Measurements from ENCODE around the gene ABLIM2.

ABLIM2 gene

DNA sequence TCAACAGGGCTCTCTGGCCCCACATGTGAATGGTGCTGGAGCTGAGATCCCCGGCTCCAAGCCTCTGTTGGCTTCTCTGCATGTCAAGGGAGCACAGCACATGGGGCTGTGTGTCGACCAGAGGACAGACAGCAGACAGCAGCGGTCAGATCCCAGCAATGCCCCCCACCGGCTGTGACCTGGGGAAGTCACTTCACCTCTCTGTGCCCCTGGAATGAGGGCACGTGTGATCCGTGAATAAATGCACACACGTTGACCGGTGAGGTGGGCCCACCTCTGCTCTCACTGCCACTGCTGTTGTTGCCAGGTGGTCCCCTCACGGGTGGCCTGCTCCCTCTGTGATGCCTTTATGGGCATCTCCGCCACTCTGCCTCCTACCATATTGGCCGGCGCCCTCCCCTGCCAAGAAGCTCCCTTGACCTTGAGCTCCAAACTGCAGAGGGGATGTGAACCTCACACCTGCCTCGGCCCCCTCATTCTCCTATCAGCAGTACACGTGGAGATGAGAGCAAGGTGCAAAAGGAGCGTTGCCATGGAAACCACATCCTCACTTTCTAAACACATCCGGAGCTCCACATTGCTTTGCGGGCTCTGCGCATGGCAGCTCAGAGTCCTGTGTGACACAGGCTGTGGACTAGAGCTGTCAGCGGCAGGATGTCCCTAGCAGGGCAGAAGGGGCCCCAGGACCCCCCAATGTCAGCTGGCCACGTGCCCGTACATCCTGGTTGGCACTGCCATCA, 75.4 kb downstream of the ABLIM2 start:
- no peak for DNase-seq (ENCODE audit: low spot score)

DNA sequence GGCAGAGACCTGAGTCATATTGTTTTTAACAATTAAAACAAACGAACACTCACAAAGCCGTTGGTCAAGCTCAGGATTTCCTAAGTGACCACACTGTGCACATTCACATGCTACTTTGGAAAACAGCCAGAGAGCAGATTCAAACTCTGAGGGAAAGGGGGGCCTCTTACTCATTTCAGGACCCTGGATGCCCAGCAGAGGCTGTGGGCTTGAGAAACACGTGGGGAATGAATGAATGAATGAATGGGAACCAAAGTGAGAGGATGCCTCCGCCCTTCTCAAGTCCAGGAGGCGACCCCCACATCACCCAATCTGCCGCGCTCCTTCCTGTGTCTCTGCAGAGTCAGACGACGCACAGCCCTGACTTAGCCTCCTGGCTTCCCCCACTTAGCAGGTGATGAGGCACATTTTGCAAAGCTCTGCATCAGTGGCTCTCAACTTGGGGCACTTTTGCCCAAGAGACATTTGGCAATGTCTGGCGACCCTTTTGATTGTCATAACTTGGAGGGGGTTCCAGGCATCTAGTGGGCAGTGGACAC, 76.0 kb downstream of the ABLIM2 start:
- no peak for DNase-seq (ENCODE audit: low spot score)

DNA sequence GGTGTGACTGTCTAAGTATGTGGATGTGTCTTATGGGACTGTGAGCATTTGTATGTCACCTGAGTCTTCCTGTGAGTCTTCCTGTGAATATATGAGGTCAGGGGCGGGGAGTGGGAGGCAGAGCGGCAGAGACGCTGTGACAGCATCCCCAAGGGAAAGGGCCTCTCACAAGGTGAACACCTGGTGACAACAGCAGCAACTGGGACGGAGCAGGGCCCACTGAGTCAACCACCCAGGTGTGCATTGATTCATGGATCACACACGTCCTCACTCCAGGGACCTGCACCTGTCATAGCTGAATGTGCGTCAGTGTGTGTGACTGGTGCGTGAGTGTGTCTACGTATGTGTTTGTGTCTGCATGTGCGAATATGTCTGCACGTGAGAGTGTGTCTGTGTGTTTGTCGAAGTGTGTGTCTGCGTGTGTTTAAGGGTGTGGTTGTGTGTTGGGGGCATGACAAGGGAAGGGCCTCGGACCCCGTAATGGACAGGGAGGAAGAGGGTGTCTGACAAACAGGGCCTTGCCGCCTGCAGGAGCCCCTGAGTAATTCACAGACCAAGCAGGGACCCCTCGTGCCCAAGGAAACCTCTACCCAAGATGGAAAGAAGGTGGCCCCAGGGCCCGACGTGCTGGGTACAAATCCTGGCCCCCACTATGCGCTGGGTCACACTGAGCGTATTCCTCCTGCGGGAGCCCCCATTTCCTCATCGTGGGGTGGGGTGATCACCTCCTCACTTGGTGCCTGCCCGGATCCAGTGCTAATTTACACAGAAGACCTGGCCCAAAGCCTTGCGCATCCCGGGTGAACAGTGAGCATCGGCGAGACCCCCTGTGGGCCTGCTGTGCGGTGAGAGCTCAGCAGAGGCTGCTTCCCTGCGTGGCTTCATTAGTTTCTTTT, 76.7 kb downstream of the ABLIM2 start:
- no peak for DNase-seq (ENCODE audit: low spot score)

DNA sequence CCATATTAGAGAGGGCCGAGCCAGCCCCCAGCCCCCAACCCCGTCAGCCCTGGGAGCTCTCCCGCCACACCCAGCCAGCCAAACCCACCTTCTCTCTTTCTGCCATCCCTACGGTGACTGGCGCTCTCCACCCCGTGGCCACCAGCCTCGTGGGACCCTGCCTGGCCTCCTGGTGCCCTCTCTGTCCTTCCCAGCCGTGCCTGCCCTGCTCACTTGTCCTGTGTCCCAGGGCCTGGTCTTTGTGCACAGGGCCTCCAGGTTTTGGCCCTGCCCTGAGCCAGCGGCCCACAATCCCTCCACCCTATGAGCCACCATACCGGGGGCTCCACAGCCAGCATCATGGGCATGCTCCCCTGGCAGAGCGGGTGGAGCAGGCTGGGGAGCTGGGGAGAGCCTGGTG, 77.4 kb downstream of the ABLIM2 start:
- DNase-seq (ENCODE audit: low spot score): no peak

DNA sequence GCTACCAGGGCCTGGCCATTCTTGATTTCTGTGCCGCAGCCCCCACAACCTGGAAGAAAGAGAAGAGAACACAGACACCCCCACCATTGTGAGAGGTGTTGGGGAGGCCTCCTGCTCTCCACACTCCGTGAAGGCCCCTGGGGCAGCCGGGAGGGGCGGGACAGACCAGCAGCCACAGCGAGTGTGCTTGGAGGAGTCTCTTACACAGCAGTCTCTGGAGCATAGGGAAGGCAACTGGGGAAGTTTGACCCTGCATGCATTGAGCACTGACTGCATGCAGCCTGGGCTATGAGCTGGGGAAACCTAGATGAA, 77.9 kb downstream of the ABLIM2 start:
- no peak for DNase-seq (ENCODE audit: low spot score)

DNA sequence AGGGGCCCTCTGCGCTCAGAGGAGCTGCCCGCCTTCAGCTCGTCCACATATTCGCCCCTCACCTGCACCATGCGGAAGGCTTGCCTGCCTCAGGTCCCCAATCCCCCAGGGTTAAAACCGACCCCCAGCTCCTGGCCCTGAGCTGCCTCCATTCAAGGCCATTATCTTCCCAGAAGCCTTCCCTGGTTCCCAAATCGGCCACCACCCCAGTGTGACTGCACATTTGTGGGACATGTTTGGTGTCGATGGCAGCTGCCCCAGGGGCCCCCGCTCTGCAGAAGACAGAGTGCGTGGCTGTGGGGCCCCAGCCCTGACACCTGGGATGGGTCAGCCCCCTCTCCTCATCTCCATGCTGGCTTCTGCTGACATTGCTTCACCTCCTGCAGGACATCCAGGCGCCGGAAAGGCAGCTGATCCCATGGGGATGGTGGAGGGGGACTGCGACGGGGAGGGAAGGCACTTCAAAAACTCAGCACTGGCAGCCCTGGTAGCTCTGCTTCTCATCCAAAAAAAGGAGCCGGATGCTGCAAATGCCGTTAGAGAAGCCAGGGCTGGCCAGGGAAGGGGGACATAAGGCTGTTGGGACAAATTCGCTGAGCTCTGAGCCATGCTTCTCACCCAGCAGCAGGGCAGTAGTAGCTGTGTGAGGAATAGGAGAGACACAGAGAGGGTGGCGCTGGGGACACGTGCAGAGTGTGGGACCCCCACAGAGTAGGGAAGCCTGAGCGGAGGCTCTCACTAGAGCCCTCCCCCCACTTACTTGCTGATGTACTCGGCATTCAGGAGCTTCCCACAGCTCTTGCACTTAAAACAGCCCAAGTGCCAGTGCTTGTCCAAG, 78.5 kb downstream of the ABLIM2 start:
- DNase-seq (ENCODE audit: low spot score): no peak

DNA sequence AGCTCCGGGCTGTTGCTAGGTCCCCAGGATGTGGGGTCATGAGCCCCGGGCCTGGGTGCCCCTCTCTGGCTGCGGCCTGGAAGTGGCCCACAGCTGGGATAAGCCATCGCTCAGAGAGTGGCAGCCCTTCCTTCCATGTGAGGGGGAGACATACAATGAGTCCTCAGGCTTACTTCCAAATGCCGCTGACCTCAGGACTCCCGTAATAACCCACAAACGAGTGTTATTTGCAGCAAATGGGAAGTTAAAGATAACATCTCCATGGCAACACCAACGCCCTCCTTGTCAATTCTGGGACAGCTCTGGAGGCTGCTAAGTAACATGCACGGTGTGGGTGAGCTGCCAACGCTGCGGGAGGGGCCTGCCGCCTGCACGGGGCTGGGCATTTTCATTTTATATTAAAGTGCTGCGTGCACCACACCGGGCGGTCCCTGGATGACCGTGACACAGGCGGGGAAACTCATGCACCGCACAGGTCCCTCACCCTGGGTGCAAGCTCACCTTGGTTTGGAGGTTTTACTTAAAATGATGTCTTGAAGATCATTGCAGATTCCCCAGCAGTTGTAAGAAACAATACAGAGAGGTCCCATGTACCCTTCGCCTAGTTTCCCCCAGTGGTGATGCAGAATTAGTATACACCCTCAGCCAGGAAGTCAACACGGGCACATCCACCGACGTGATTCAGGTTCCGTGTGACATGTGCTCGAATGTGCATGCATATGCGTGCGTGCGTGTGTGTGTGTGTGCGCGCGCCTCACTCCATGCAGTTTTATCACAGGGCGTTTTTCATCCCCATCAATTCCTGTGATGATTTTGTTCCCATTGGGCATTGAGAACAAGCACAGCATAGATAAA, 79.4 kb downstream of the ABLIM2 start:
- no peak for DNase-seq (ENCODE audit: low spot score)

DNA sequence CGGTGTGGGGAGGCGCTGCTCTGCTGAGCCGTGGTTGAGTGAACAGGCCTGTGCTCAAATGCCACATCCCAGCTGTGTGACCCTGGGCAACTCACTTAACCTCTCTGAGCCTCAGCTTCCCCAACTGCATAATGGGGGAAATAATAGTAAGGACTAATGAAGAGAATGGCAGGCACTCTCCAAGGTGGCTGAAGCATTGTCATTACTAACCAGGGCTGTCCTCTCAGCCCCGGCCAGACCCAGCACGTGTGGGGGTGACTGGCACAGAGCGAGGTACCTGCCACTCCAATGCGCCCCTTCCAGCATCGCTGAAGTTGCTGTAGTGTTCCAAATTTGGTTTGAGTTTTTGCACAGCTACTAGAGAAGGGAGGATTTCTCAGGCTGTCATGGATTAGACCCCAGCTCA, 80.0 kb downstream of the ABLIM2 start:
- DNase-seq (ENCODE audit: low spot score): no peak

DNA sequence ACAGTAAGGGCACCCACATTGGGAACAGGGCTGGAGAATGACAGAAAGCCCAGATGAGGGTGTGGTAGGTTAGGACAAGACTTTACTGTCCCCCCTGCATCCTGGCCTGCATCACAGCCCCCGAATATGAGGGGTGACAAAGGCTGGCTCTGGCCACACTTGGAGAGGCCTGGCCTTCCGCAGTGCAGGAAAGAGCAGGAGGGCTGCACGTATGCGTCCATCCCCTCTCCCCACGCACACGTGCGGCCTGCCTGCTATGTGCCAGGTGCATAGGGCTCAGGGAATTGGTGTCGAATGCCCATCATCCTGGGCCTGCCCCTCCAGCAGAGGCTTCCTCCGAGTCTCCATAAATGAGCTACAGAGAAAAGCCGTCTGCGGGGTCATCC, 80.5 kb downstream of the ABLIM2 start:
- no peak for DNase-seq (ENCODE audit: low spot score)

DNA sequence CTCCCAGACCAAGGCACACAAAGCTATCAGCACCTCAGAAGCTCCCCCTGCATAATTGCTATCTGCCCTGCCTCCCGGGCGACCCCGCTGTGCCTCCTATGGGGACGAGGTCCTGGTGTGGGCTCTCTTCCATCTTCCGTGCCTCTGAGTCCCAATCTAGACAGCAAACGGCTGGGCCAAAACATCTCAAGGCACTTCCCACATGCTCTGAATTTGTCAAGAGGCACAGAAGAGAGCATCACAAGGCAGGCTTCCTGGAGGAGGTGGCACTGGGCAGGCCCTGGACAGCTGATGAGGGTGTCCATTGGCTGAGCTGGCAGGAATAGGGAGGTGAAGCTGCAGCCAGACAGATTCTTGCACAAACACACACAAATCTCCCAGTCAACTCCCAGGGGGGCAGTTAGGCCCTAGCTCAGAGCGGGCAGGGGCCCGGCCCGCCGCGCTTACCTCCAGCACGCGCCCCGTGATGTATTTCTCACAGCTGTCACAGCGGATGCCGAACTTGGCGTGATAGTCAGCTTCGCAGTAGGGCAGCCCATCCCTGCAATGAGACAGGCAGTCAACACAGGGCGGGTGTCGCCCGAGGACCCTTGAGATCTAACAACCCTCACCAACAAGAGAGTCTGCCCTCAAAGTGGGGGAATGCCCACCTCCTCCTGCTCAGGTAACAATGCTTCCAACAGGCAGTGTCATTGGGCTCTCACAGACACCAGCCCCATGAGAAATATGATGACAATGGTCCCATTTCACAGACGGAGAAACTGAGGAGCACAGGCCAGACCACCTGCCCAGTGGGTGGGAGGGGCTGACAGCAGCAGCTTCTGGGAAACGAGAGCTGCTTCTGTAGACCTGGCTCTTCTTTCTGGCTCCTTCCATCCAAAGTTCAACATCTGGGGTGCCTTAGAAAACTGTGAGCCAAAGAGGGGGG, 81.2 kb downstream of the ABLIM2 start:
- DNase-seq (ENCODE audit: low spot score): no peak

DNA sequence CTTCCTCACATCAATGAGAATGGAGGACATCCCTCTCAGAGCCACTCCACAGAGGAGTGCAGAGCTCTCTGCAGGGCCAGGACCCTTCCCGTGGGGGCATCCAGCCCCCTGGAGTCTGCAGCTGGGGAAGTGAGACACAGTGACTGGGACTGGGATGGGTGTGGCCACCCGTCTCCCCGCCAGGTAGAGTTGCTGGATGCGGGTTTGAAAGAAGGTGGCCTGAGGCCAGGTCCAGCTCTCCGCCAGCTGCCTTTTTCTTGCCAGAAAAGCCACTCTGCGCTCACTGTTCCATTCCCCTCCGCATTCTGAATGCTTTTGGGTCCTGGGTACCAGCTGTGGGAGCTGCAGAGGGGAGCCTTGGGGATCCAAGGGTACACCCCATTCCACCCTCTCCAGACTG, 82.6 kb downstream of the ABLIM2 start:
- no peak for DNase-seq (ENCODE audit: low spot score)

DNA sequence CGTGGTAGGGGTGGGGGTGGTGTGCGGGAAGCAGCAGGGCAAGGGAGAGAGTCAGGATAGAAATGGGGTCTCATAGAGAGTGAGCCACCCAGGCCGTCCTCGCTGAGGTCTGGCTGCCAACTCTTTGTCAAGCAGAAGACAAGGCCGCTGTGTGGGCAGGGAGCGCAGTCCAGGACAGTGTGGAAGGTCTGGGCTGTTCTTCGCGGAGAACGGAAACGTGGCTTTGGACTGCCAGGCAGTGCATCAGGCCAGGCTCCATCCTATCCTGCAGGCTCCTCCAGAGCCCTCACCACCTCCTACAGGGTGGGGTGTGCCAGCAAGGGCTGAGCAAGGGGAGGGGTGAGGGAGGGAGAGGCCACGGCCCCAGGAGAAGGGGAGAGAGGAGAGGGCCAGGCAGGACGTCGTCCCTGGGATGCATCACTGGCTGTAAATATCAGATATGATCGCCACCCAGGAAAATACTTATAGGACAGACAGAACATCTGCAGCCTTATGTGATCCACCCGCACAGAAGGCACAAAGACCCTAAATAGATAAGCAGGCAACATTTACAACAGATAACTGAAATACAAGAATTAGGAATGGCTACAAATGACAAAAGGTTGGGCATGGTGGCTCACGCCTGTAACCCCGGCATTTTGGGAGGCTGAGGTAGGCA, 85.3 kb downstream of the ABLIM2 start:
- DNase-seq (ENCODE audit: low spot score): no peak

DNA sequence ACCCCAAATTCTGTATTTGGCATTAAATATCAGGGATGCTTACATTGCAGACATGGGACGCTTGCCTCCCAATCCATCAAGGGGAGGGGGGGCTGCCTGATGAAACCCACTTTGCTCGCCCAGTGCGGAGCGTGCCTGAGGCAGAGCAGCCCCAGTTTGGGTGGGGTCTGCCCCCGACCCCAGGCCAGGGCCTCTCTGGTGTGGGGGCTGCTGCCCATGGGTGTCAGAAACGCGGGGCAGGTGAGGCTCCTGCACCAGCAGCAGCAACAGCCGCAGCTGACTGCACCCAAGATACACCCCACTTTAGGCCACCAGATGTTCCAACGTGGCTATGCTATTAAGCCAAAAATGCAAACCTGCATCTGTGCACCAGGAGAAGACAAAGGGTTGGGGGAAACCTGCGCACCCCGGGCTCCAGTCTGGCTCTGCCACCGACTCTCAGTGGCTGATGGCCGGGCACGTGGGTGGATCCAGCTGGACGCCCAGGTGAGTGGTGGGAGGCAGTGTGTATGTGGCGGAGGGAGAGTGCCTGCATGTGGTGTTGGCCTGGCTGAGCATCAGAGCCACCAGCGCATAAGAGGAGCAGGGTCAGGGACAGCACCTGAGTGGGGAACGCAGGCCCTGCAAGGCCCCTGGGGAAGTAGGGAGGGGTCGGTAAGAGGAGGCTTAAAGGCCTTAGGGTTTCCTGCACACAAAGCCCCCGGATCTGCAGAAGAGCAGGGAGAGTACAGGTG, 86.2 kb downstream of the ABLIM2 start:
- no peak for DNase-seq (ENCODE audit: low spot score)

DNA sequence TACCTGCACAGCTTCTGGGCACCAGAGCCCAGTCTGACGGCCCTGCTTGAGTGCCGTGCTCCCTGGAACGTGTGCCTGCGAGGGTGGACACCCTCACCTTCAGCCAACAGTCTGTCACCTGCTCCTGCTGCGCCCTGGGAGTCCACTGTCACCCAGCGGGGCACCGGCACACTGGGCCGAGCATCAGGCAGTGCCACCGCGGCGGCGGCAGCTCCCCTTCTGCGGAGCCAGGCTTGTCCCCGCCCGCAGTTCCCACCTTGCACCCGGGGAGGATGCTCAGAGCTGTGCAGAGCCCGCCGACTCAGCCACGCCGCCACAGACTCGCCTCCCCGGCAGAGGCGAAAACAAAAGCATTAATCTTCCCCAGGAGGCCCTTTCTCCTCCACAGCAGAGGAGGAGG, 86.8 kb downstream of the ABLIM2 start:
- no peak for DNase-seq (ENCODE audit: low spot score)

DNA sequence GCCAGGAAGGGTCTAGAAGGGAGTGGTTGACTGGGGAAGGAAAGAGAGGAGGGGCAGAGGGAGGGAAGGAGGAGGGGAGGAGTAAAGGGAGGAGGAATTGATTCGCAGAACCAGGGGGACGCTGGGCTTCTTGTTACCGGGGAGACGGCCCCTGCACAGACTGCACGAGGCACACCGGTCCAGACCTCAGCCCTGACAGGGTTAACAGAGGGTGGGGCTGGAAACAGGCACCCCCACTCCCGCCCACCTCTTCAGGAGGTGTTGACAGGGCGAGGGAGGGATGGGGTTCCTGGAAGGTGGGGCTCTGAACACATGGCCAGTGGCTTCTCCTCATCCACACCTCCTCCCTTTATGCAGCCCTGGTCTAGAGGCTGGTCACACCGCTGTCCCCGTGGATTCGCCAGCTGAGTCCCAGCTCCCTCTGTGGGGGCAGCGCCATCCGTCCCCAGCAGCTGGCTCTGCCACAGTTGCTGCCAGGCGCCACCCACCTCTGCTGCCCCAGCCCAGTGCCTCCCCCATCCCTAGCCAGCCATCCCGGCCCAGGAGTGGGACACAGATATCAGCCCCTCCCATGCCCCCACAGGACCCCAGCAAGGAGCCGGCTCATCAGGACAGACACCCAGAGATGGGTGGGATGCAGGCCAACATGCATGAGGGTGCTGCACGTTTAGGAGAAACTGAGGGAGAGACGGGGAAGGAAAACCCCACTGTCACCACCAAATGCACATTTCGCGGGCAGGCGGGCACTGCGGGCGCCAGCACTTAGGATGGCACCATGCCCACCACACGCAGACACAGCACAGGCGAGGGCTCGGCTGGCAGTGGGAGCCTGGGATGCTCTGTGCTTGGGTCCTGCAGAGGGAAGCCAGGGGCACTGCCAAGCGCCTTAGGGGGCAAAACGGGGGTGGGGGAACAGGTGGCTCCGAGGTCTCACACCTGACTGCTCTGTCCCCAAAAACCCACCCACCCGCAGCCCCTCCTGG, 87.6 kb downstream of the ABLIM2 start:
- peak; percentile 69 for DNase-seq (ENCODE audit: low spot score)

DNA sequence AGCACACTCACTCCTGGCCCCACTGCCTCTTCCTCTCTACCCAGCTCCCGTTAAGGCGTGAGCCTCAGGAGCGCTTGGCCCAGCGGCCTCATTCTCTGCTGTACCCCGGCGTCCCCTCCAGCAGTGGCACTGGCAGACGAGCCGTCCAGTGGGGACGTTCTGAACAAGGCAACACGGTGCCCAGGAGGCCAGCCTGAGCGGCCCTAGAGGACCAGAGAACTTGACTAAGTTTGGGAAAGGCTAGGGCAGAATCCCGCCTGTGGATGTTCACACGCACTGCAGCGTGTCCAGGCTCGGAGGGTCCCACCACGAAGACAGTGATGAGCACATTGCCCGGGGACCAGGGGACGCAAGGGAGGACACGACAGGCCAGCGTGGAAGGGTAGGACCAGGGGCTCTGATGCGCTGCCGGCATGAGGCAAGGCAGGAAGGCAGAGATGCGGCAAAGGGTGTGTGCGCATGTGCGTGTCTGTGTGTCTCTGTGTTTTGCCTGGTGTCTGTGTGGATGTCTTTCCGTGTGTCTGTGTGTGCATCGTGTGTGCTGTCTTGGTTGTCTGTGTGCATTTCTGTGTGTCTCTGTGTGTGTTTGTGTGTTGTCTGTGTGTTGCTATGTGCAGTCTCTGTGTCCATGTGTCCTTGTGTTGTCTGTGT, 89.4 kb downstream of the ABLIM2 start:
- DNase-seq (ENCODE audit: low spot score): no peak

All from ecto neural progenitor cell (in vitro differentiated cells).